ENCODE data around the gene ATG2A.

The ATG2A gene

DNA sequence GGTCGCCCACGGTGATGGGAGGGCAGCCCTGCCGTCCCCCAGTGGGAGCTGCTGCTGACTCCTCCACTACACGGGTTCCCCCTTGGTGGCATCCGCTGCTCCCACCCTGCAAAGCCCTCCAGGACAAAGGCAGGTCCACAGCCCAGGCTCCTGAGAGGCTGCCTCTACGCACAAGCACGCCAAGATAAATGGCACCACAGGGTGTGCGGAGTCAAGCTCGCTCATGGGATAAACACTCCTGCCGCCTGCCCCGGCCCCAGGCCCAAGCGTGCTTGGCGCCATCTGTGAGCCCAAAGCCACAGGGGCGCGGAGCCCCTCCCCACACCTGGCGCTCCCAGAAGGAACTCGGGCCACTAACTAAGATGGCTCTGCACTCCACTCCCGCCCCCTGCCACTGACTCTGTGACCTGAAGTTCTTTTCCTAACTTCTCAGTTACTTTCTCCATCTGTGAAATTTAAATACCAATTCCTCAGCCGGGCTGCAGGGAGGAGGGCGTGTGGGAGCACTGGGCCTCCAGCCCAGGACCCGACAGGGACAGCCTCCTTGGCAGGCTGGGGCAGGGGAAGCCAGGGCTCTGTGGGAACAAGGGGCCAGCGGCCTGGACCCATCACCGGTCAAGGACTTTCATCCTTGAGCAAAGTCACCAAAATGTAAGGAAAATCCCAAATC lies 53.5 kb downstream of the ATG2A start:
- no peak for DNase-seq (ENCODE audit: low read depth, low spot score)
- no peak overlapping the region for H3K4me3 ChIP-seq (ENCODE audit: low read length)

GRCh38 chr11:64862987-64863390 lies 54.0 kb downstream of the ATG2A start:
- no peak for DNase-seq (ENCODE audit: low read depth, low spot score)
- no peak overlapping the region for H3K4me3 ChIP-seq (ENCODE audit: low read length)

- peak; percentile 51 for DNase-seq (ENCODE audit: low read depth, low spot score)
- no peak overlapping the region for H3K4me3 ChIP-seq (ENCODE audit: low read length)
Measured at GRCh38 chr11:64861227-64861975, 55.6 kb downstream of the ATG2A start.

- peak overlapping the region; percentile 49 for H3K4me3 ChIP-seq (ENCODE audit: low read length)
- DNase-seq (ENCODE audit: low read depth, low spot score): peak; percentile 92
Measured at GRCh38 chr11:64859542-64860414, 57.2 kb downstream of the ATG2A start.

DNA sequence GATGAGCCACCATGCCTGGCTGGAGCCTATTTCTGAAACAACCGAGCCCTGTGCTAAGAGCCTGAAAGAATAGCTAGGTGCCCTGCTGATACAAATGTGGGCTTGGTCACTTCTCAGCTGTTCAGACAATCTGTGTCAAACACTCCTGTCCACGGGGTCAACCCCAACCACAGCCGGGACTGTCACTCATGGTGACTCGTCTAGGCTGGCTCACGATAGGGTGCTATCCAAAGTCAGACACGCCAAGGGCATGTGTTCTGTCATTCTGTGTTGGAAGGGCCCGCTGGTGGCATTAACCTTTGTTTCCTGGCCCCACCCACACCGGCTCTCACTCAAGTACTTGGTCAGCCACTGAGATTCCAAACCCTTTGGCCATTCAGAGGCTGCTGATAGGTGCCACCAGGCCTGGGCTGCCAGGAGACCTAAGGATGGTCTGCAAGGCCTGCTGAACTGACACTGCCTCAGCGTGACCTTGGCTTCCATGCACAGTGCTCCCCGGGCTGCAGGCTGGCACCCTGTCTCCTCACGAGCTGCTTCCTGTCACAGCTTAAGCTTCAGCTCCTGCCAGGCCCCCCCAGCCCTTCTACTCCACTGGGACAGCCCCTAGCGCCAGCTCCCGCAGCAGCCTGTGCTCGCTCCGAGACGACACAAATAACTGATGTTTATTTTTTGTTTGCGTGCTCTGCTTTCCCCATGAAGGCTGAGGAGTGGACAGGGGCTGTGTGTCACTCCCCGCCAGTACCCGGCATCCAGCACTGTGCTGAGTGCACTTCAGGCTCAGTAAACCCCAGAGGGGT lies 58.3 kb downstream of the ATG2A start:
- DNase-seq (ENCODE audit: low read depth, low spot score): peak; percentile 66
- H3K4me3 ChIP-seq (ENCODE audit: low read length): peak overlapping the region; percentile 49

DNA sequence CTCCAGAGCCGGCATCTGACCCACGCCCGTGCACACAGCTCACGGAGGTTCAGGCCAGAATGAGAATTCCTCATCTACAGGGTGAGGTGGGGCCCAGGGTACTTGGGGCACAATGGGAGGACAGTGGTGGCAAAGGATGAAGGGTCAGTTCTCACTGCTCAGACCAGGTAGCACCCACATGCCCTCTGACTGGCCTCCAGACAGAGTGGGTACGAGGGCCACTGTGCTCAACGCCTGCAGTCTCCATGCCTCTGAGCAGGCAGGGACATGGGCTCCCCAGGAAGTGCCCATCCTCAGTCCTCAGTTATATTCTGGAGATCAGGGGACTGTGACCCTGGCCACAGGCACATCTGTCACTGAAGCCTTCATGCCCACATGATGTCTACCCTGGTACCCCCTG lies 59.5 kb downstream of the ATG2A start:
- no peak for DNase-seq (ENCODE audit: low read depth, low spot score)
- H3K4me3 ChIP-seq (ENCODE audit: low read length): no peak overlapping the region

DNA sequence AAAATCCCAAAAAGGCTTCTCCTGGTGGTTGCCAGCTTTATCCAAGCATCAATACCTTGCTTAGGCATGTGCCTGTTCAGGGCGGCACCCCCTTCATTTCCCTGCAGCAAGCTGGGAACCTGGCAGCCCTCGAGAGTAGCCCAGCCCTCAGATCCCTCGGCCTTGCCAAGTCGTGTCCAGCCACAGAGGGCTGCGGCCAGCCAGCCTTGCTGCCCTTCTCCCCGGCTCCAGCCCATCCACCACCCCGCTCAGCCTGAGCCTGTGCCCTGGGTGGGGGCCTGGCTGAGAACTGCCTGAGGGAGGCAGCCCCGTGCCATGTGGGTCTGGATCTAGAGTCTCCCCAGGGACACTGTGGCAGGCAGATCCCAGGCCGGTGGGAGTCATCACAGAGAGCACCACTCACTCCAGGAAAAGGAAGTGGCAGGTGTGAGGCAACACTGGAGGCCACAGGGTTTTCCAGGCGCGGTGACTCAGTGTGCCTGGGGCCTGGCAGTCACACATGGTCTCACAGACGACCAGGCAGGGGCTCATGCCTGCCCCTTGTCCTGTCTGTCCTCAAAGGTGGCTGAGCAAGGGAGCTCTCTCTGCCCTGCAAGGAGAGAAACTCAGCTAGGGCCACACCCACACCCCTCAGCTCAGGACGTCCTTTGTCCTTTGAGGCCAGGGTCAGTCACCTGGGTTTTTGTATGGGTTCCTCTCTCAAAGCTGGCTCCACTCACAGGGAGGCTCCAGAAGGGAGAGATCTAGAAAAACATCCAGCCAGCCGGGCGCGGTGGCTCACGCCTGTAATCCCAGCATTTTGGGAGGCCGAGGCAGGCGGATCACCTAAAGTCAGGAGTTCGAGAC lies 60.4 kb downstream of the ATG2A start:
- DNase-seq (ENCODE audit: low read depth, low spot score): no peak
- no peak overlapping the region for H3K4me3 ChIP-seq (ENCODE audit: low read length)

DNA sequence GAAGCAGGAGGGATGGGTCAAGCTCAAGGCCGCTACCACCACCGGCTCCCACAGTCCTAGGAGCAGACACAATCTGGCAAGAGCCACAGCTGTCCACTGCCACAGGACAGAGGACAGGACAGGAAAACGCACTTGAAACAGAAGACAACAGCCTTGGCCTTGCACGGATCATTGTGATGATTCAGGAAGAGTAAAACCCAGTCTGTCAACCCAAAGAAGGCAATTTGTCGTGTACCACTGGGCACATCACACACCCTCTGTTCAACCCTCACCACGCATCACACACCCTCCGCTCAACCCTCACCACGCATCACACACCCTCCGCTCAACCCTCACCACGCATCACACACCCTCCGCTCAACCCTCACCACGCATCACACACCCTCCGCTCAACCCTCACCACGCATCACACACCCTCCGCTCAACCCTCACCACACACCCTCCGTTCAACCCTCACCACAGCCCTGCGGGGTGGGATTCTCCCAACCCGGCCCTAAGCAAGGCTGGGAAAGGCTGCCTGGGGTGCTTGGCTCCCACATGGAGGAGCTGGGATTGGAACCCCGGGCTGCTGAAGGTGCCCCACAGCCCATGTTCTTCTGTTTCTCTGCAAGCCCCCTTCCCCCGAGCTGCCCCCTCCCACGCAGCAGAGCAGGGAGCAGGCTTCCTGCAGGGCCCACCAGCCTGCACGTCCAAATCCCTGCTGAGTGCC lies 61.3 kb downstream of the ATG2A start:
- no peak overlapping the region for H3K4me3 ChIP-seq (ENCODE audit: low read length)
- no peak for DNase-seq (ENCODE audit: low read depth, low spot score)

- H3K4me3 ChIP-seq (ENCODE audit: low read length): no peak overlapping the region
- DNase-seq (ENCODE audit: low read depth, low spot score): no peak
Measured at GRCh38 chr11:64854534-64855502, 62.2 kb downstream of the ATG2A start.

- no peak overlapping the region for H3K4me3 ChIP-seq (ENCODE audit: low read length)
- no peak for DNase-seq (ENCODE audit: low read depth, low spot score)
Measured at GRCh38 chr11:64854157-64854533, 62.9 kb downstream of the ATG2A start.

DNA sequence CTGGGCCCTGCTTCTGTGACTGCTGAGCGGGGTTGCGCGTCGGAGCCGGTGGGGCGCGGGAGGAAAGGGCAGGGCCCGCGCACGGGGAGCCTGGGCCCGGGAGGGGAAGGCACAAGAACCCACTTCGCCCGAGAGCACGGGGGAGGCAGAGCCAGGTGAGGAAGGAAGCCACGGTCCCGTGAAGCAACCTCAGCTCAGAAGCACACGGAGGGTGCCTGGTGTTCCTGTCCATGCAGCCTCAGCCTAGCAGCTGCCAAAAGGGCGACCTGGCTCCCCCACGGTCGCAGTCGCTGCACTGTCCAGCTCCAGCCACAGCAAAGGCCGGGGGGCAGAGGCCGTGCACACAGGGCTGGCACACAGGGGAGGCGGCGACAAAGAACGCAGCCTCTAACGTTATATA lies 63.3 kb downstream of the ATG2A start:
- no peak overlapping the region for H3K4me3 ChIP-seq (ENCODE audit: low read length)
- no peak for DNase-seq (ENCODE audit: low read depth, low spot score)

DNA sequence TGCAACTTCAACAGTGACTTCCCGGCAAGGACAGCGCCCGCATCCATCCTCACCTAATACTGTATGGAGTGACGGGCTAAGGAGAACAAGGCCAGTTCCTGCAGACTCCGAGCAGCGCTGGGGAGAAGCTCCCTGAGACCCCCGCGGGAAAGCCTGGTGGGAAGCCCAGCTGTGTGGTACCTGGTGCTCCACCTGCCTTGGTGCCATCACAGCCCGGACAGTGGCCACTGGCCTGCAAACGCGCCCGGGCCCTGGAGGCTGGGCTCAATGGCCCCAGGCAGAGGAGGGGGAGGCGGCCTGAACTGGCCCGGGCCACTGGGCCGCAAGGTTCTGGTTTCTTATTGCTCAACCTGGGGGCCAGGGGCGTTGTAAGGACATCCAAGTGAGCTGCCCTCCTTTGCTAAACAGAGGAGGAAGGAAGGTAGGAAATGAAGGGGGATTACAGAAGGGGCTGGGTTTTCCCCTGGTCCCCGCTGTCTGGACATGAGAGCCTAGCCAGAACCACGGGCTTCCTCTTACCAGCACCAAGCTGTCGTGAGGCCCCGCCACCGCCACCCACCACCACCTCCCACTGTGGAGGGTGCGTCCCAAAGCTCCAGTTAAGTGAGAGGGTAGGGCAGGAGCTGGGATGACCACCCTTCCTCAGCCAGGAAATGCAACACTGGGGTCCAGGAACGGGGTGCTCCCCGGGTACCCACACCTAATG lies 64.1 kb downstream of the ATG2A start:
- H3K4me3 ChIP-seq (ENCODE audit: low read length): no peak overlapping the region
- no peak for DNase-seq (ENCODE audit: low read depth, low spot score)

DNA sequence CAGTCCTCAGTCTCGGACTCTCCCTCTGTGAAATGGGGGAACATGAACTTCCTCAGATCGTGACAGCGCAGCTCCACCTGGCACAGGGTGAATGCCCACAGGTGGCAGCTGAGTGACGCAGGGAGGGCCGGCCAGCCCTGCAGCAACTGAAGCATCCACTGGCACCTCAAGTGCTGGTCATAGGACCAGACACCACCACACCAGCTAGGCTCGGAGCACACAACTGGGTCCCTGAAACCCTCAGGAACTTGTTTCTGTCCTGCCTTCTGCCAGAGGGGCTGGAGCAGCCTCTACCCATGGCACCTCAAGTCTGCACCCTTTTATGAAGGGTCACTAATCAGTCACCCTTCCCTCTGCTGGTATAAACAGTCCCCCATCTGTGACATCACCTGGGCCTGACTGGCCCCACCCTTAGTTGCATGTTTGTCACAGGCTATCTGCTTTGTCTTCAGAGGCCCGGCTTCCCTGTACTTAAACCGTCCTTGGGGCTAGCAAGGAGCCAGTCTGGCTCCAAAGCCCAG lies 65.1 kb downstream of the ATG2A start:
- H3K4me3 ChIP-seq (ENCODE audit: low read length): no peak overlapping the region
- DNase-seq (ENCODE audit: low read depth, low spot score): no peak

DNA sequence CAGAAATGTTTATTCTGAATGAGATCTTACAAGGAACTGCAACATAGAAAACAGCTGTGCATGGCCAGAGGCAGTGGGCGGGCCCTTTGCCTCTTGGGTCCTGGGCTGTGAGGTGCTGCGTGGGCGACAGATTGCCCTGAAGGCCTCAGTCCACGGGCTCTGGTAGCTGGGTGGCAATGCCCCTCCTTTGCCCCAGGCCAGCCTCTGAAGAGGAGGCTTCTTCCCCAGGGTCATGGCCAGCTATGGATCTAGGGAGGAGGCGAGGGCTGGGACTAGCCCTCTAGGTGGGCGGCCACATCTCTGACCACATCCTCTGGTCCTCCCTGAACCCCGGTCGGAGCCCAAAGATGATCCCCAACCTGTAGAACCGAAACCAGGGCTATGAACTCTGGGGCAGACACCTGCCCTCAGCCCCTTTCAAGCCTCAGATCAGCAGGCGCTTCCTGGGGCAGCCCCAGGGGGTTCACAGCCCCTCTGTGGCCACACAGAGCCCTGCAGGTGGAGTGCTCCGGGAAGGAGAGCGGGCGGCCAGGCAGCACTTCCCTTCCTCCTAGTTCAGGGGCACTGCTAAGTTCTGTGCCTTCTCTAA lies 65.9 kb downstream of the ATG2A start:
- DNase-seq (ENCODE audit: low read depth, low spot score): no peak
- no peak overlapping the region for H3K4me3 ChIP-seq (ENCODE audit: low read length)

DNA sequence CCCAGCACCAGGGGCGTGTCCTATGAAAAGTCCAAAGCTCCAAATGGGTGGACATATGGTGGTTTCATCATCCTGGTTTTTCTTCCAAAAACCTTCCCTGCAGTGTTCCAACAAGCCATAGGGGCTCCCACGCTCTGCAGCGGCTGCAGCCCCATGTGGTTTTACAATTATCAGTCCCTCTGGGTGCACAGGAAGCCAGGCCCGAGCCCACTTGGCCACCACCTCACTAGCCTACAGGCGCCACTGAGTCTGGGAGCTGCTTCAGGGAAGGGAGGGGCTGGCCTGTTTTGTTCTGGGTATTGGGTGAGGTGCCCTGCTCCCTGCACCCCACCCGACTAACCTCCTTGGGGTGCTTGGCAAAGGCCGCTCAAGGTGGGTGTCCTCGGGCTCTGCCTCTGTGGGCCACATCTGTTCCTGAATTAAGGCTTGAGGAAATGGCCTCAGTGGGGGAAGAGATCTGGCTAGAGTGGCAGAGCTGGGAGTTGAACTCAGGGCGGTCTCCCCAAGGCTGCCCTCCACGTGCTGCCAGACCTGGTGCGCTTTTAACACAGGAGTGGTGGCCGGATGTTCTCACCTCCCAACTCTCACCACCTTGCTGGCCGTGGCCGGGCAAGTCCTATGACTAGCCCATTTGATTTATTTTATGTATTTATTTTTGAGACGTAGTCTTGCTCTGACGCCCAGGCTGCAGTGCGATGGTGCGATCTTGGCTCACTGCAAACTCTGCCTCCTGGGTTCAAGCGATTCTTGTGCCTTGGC lies 67.2 kb downstream of the ATG2A start:
- DNase-seq (ENCODE audit: low read depth, low spot score): no peak

More for the DNA sequence above, 67.2 kb downstream of the ATG2A start:
- H3K4me3 ChIP-seq (ENCODE audit: low read length): no peak overlapping the region
